Measurements from ENCODE around the gene NPTX2.
A peak's percentile ranks its signal among the peaks of the same experiment; 100 is the strongest.

NPTX2 gene

DNA sequence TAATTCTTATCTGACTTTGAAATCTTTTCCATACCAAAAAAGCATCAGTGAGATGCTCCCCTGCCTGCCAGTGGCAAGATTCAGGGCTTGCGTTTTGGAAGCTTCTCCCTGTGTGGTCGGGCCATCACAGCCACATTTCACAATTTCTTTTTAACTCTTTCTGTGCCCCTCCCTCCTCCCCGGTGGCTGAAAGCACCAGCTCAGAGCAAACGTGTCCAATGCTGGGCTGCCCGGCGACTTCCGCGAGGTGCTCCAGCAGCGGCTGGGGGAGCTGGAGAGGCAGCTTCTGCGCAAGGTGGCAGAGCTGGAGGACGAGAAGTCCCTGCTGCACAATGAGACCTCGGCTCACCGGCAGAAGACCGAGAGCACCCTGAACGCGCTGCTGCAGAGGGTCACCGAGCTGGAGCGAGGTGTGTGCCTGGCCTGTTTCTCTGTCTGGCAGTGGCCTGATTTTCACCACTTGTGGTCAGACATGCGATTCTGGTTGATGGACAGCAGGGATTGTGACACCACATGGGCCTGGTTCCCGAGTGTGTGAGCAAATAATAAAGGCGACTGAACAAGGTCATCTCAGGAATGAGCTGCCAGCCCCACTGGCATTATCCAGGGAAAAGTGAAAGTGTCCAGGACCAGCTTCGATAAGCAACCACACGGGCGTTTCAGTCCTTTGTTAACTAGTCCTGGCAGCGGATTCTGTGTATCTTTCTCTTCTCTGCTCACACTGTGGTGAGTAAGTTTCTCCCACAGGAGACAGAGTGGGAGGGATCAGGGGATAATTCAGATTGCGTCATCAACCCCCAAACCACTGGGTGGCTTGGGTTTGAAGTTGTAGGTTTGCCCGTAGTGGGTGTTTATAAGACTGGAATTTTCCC is 2.6 kb downstream of the NPTX2 start:
- DNase-seq = no peak

DNA sequence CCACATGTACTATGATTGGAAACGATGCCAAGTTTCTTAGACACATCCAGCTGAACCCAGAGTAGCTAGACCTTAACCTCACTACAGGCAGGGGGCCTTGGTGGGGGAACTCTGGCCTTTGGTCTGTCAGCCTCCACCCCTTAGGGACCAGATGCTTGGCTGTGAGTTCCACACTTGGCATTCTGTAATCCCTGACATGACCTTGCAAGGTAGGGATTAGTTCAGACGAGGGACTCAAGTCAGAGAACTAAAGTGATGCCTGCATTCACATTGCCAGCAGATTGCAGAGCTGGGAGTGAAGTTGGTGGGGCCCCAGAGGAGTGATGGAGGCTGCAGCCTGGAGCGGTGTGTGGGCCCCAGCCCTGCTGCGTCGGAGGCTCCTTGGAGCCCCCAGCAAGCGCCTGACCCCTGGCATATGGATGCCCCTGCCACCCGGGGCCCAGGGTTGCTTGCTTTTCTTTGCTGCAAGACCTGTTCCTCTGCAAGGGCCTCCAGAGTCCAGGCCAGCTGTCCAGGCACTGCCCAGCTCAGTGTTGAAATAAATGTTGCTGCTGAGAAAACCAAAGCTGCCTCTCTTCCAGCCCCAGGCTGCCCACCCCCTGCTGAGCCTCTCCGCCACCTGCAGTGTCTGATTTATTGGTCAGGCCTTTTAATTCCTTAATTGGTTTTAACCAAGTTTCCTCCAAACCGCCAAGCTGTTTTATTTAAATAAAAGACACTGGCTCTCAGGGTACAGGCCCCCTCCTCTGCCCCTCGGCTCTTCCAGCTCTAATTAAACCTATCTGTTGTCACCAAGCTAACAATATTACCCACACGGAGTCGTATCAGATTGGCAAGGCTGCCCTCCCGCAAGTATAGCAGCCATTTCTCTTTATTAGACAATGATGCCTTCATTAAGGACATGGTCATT is 4.7 kb downstream of the NPTX2 start:
- no peak for DNase-seq

DNA sequence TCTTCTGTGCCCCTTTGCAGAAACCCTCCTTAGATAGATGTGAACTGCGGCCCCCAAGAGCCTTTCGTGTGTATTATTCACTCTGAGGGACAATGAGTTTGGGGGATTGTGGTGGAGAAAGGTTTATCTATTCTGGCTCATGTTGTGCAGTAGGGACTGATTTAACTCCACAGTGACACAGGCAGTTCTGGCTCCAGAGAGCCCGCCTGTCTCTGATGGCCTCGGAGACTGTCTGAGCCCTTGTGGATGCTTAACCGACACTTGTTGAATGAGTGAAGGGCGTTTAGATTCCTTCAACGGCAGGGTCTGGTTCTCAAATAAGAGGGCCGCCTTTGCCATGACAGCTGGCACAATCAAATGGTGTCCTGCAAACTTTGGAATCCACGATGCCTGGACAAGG is 5.8 kb downstream of the NPTX2 start:
- DNase-seq = no peak

DNA sequence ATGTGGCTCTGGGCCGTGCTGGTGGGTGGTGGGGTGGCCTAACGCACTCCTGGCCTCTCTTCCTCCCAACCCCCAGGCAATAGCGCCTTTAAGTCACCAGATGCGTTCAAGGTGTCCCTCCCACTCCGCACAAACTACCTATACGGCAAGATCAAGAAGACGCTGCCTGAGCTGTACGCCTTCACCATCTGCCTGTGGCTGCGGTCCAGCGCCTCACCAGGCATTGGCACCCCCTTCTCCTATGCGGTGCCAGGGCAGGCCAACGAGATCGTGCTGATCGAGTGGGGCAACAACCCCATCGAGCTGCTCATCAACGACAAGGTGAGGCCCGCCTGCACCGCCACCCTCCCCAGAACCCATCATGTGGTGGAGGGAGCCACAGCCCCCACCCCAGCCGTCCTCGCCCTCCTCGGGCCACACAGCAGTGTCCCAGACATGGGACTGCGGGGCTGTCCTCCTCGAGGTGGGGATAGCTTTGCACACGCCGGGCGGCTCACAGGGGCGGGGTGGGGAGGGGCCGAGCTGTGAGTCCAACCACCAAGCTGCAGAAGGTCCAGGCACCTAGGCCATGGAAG is 7.8 kb downstream of the NPTX2 start:
- DNase-seq = no peak

DNA sequence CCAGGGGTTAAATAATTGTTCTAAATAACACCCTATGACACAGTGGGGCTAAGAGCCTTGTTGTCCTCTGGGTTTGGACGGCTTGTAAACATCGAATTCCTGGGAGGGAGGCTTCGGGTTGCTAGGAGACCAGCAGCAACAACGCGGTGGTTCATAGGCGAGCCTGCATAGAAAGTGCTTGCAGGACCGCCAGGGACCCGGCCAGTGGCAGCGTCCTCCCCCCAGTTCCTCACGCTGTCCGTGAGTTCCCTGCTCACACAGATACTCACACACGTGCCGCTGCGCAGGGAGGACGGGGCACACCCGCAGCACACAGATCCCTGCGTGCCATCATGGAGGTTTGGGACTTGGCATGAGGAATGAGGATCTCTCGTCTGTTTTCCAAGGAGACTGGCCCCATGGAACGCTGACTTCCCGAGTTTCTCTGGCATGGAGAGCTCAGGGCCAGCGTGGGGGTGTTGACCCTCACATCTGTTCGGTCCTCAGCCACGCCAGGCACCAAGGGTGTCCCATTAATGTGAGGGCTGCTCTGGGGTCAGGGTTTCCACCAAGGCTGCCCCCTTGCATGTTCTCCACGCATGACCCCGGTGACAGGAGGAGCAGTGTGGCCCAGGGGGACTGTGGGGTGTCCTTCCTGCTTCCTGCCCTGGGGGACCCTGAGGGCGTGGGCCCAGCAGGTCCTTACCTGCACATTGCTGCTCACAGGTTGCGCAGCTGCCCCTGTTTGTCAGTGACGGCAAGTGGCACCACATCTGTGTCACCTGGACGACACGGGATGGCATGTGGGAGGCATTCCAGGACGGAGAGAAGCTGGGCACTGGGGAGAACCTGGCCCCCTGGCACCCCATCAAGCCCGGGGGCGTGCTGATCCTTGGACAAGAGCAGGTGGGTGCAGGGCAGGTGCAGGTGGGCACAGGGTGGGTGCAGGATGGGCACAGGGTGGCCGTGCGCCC is 9.7 kb downstream of the NPTX2 start:
- no peak for DNase-seq

DNA sequence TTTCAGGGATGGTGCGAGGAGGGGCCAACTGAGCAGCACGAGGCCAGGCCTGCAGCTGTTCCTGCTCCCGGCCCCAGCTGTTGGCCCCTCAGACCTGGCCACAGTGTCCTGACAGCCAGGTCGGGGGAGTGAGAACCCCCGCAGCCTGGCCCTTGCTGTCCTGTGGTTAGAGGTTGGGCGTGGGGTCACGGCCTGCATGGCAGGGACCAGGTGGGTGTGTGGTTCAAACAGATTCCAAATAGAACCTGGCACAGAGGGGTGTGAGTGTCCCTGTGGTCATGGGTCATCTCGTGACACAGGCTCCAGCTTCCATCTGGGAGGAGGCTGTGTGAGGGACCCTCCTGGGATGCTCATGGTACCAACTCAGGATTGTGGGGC is 10.3 kb downstream of the NPTX2 start:
- no peak for DNase-seq

DNA sequence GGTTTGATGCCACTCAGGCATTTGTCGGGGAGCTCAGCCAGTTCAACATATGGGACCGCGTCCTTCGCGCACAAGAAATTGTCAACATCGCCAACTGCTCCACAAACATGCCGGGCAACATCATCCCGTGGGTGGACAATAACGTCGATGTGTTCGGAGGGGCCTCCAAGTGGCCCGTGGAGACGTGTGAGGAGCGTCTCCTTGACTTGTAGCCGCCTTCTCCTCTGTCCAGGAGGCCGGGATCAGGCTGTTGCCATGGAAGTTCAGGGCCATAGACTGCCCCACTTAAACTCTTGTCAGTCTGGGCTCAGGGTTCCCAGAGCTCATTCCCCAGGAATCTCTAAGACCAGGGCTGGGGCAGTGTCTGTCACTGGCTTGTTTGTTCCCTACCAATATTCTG is 11.3 kb downstream of the NPTX2 start:
- DNase-seq = no peak

DNA sequence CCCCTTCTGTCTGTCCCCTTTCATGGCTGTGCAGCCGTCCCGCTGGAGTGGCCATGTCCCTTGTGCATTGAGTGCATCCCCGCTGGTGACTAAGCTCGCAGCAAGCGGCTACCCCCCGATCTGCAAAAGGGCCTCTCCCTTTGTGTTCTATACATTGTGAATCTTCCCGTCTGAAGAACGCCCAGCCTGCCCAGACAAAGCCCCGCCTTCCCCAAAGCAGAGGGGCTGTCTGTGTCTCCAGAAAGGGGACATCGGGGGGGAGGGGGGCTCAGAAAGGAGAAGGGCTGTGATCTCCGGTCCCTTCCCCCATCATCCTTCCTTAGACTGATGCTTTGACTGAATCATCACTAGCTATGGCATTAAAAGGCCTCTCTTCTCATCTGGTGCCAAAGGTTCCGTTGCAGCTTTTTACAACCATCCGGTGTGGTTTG is 11.9 kb downstream of the NPTX2 start:
- DNase-seq = no peak

DNA sequence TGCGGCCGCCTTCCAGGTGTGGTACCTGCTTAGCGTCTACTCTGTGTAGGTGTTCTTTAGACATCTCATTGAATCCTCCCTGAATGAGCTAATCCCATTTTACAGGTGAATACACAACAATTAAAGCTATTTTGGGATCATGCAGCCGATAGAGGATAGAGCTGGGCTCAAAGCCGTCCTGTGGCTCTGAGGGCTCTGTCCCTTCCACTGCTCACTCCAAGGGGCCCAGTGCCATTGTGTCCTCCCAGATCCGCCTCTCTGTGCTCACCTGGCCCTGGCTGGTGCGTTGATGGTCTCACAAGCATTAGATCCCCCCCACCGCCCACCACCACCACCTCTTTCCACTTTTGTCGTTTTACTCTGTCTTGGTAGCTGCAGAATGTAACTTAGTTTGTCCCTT is 13.1 kb downstream of the NPTX2 start:
- DNase-seq = no peak

DNA sequence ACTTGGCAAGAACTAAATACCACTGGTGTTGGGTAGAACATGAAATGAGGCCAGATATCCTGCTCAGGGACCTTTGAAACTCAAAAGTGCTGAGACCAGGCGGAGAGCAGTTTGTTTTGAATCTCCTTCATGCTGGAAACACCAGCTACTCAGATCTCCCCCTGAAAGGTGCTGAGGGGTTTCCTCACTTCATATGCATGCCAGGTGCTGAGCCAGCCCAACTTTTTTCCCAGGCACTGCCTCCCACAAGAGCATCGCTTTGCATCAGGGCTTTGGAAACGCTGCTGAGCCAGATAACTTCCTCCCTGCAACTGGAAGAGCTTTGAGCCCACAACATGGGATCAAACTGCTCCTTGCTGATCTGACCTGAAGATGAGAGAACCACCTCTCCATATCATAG is 13.7 kb downstream of the NPTX2 start:
- DNase-seq = no peak

DNA sequence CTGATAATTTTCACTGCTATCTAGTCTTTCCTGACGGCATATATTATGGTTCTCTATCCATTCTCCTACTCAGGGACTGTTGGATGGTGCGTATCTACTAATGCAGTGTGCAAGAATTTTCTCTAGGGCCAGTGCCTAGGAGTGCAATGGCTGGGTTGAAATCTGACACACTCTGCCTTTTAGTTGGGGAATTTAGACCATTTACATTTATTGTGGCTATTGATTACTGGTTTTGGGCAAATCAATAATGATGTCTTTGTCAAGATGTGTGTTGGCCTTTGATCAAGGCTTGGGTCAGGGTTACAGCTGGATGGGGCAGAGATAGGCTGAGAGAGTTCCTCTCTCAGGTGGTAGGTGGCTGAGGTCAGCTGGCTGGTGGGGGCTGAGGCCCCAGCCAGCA is 21.8 kb downstream of the NPTX2 start:
- no peak for DNase-seq

DNA sequence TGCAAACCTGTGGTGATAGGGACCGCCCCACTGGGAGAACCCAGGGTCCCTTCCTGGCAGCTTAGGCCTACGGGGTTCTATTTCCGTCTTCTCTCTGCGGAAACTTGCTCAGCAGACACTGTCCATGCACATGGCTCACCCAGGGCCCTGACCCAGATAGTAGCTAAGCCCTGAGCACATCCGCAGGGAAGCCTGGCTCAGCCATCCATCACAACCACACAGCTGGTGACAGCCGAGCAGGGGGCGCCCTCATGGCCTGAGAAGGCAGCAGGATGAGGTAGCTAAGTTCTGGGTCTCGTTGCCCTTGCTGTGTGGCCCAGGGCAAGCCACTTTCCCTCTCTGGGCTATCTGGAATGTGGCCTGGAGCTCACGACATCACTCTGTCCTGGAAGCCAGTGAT is 23.3 kb downstream of the NPTX2 start:
- no peak for DNase-seq

DNA sequence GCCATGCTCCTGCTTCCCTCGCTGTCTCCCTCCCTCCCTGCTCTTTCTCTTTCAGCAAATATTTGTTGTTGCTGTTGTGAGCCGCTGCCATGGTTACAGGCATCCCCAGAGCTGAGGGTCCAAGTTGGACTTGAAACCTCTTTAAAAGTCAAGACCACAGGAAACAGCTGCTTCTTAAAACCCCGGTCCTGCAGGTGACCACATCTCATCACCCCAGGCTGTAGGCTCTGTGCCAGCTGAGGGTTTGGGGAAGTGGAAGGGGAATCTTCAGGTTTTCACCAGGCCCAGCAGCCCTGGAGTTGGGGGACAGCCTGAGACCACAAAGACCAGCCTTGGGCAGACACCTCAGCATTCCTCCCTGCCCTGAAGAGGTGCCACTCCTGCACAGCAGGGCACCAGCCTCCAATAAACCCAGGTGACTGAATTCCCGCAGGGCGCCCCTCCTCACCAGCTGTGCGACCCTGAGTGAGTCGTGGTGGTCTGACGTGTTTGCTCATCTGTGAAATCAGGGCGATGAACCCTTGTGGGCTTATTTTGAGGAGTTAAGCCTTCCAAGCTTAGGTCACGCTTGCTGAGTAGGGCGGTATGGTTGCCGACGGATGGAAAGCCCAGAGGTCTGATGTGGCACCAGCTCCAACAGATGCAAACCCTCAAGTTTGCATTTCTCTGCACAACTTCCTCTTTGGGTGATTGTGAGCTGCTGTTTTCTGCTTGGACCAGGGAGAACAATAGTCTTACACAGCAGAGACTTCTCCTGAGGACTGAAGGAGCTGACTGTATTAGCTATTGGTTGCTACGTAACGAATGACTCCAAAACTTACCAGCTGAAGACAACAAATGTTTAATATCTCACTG is 24.8 kb downstream of the NPTX2 start:
- no peak for DNase-seq

DNA sequence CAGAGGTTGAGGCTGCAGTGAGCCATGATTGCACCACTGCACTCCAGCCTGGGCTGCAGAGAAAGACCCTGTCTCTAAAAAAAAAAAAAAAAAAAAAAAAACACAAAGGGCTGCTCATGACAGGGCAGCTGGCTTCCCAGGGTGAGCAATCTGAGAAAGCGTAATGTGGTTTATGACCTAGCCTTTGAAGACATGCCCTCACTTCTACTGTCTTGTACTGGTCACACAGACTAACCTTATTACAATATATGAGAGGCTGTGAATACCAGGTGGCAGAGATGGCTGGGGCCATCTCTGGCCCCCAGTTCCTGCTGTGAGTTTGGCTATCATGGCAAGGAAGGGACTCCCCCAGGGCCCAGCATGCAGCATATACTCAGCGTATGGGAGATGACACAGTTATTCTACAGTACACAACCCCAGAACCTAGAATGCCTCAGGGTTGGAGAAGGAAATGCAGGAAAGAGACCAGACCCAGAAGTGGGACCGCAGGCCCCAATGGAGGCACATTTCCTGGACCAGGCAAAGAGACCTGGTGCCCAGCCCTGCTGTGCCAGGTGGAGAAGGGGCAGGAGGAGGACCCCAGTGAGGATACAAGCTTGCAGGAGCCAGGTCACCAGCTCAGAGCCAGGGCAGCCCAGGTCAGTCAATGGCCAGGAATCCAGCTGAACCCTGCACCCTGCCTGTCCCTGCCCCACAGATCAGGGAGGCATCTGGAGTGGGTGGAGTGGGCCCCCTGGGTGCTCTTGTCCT is 26.3 kb downstream of the NPTX2 start:
- DNase-seq = no peak

DNA sequence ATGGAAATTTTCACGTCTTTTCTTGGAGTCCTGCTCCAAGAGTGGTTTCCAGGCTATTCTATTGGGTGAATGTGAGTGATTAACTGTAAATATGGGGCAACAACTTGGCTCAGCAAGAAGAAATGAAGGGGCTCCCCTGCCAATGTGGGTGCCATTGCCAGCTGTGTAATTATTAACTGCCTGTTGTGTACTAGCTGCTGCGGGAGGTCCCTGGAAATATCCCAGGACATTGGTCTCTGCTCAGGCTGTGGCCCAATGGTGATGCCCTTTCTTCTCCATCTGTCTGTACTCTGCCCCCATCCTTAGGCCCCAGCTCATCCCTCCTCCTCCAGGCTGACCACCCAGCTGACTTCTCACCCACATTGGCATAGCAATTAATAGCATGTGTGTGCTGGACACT is 29.4 kb downstream of the NPTX2 start:
- DNase-seq = no peak

DNA sequence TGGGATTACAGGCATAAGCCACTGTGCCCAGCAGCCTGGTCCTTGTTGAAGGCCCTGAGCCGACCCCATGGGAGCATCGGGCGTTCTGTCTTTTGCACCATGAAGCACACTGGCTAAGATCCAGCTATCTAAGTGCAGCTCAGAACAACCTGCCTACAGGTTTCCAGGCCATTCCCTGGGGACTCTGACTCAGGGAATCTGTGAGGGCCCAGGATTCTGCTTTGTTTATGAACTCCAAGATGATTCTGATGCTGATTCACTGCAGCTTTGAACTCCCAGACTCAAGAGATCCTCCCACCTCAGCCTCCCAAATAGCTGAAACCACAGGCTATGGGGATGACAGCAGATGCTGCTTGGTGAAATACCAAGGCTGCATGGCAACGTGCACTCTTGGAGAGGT is 30.2 kb downstream of the NPTX2 start:
- peak; percentile 95 for DNase-seq

DNA sequence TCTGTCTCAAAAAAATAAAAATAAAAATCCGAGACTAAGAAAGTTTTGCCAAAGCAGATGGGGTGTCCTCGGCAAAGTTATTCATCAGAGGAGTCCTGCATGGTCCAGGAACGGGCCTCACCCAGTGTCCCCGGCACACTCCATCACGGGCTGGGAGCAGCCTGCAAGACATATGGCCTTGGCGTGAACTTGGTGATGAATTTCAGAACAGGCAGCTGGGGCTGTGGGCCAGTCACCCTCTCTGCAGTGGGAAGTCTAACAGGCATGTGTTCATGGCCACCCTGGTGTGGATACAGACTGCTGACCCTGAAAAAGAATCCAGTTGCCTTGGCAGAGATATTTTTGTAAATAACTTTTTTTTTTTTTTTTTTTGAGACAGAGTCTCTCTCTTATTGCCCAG is 34.7 kb downstream of the NPTX2 start:
- no peak for DNase-seq

DNA sequence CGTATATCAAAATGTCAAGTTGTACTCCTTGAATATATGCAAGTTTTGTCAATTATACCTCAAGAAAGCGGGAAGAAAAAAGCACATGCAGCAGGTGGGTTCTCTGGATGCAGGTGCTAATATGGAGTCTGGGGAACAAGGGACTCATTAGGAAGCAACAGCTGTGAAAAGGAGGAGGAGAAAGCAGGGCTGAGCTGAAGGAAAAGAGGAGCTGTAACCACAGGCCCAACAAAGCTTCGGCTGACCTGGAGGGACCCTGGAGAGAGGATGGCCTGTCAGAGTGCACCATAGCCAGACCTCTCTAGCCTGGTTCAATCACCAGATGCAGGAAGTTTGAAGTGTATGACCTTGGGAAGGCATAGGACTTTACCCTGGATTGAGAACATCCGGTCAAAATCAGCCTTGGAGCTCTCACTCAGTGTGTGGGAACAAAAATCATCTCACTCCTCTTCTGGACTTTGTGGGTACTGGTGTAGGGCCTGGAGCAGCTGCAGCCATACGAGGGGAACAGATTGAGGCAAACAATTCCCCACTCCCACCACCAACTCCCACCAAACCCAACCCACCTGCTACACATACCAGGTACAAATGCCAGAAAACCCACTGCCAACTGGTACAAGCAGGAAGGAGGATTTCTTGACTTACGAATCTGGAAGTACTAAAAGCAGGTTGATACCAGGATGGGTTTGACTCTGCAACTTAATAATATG is 36.7 kb downstream of the NPTX2 start:
- DNase-seq = no peak

DNA sequence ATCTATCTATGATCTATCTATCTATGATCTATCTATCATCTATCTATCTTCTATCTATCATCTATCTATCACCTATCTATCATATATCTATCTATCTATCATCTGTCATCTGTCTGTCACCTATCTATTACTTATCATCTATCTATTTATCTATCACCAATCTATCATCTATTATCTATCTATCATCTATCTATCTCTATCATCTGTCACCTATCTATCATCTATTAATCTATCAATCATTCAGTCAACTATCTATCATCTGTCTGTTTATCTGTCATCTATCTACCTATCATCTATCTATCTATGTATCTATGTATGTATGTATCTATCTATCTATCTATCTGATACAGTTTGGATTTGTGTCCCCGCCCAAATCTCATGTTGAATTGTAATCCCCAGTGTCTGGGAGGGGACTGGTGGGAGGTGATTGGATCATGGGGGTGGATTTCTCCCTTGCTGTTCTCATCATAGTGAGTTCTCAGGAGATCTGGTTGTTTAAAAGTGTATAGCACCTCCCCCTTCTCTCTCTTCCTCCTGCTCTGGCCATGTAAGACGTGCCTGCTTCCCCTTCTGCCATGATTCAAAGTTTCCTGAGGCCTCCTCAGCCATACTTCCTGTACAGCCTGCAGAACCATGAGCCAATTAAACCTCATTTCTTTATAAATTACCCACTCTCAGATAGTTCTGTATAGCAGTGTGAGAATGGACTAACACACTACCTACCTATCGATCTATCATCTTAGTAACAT is 37.6 kb downstream of the NPTX2 start:
- DNase-seq = no peak

All from NCI-H2171 (cell line).